Transverse colon (tissue), 4 donors: ENCODE data around the gene NOTO. TPM values are rescaled to one million over a fixed set of nuclear protein-coding genes. Genes with fewer than 3 reads are reported as not detected.

ENCODE experiments used
- DNase-seq: peaks from one replicate; pipeline ENCODE4 v3.0.0-alpha.2; 2019
- H3K27ac ChIP-seq, 4 donors: fragments of 200-600 bp; sonication (generic); 2 replicates each; pipeline ENCODE4 v1.5.1; 2016 to 2018; ENCODE audit warnings: inconsistent platforms in 4 of 4
- H3K27me3 ChIP-seq: fragments of 200-600 bp; sonication (generic); 2 replicates; pipeline ENCODE4 v1.5.1; 2017; ENCODE audit warnings: inconsistent platforms
- H3K36me3 ChIP-seq, 4 donors: fragments of 200-600 bp; sonication (generic); 2 replicates each; pipeline ENCODE4 v1.5.1; 2017 to 2019; ENCODE audit warnings: inconsistent platforms in 4 of 4
- H3K4me1 ChIP-seq, 4 donors: fragments of 200-600 bp; sonication (generic); 2 replicates each; pipeline ENCODE4 v1.5.1; 2017 to 2020; ENCODE audit warnings: inconsistent platforms in 4 of 4
- H3K4me3 ChIP-seq, 4 donors: fragments of 200-600 bp; sonication (generic); 1 replicate in 1 of 4; 2 replicates in 3 of 4; pipeline versions ENCODE4 v1.5.1 to v1.6.1; 2017 to 2019; ENCODE audit warnings: inconsistent platforms in 4 of 4
- H3K9me3 ChIP-seq, 2 donors: fragments of 200-600 bp; sonication (generic); 2 replicates each; pipeline ENCODE4 v1.5.1; 2017 to 2019; ENCODE audit warnings: inconsistent platforms in 2 of 2
- CTCF ChIP-seq, 5 experiments: fragments of 200-600 bp in 3 of 5; fragments of 450-650 bp in 2 of 5; sonication (generic) in 3 of 5; IDR thresholded peaks; 1 replicate in 2 of 5; 2 replicates in 3 of 5; pipeline ENCODE4 v1.5.1; 2016 to 2017; ENCODE audit warnings: antibody characterized with exemption in 5 of 5, inconsistent platforms in 3 of 5, mild to moderate bottlenecking in 2 of 5, moderate library complexity in 1 of 5
- EP300 ChIP-seq: sonication (generic); formaldehyde crosslinking; IDR thresholded peaks from one replicate; pipeline ENCODE4 v1.6.1; 2017; ENCODE audit warnings: antibody characterized with exemption, low read depth
- POLR2A ChIP-seq: fragments of 450-650 bp; IDR thresholded peaks from one replicate; pipeline ENCODE4 v1.6.1; 2016; ENCODE audit warnings: antibody characterized with exemption, mild to moderate bottlenecking, moderate library complexity
- POLR2AphosphoS5 ChIP-seq, 3 donors: sonication (generic); formaldehyde crosslinking; IDR thresholded peaks; one replicate each; pipeline ENCODE4 v1.6.1; 2016; ENCODE audit warnings: antibody characterized with exemption in 3 of 3
- WGBS, 2 donors: methylation state at CpG; one replicate each; pipeline ENCODE4 v1.1.5; 2018; ENCODE audit warnings: low coverage in 1 of 2; 5-methylcytosine and 5-hydroxymethylcytosine counted together
- in situ Hi-C, 4 donors: fragments of 200-750 bp; cut with MboI; loops; one replicate each; pipeline versions ENCODE4 v1.15.0 to v1.15.1; 2017; ENCODE audit warnings: low sequenced_read_pairs in 3 of 4, low pct_ligation_motif_present in 1 of 4, low pct_unique_long_range_greater_than_20kb in 1 of 4
- intact Hi-C: fragments of 100-400 bp; cut with DNase I; formaldehyde crosslinking; loops from one replicate; pipeline ENCODE4 v1.15.1; 2023; ENCODE audit warnings: low total_unique reads
- total RNA-seq, 4 donors: library from RNA; depleted of rRNA; stranded (reverse); fragments of >200 nt; gene quantifications; one replicate each; pipeline ENCODE4 v1.1.0, GENCODE V29; 2016

Gene NOTO
- total RNA-seq, 4 donors from 2014 or later: not detected

DNA sequence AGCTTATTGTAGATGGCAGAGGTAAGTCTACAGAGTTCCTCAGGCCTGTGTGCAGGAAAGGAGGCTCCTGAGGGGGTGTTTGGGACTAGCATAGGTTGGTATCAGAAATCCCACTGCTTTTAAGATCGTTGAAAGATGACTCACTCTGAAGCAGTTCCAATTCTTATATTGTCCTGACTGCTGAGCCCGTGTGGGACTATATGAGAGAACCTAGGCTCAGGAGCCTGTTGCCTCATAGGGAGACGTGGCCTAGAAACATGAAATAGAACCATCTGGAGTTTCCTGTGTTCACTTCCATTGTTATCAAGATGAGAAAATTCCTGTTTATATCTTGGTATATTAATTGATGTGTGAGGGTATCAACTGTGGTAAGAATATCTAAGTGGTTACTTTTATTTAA lies 37.4 kb downstream of the NOTO start:
- intact Hi-C loops (loop anchor here (10.0 kb wide), 1 partner anchor 145 kb away; the partner anchor contains the start of gene ALMS1), in situ Hi-C loops (loop anchor here in 1 of 4 donors (25.0 kb wide), 1 partner anchor 498 kb away; the partner anchor contains the start of gene TPRKB)
- no peak overlapping the region for H3K4me3 ChIP-seq
- no peak for DNase-seq
- no peaks in the 10 kb centered on the region for H3K9me3 ChIP-seq
- 44 to 80% methylated on average over 1 to 3 of the region's 3 CpGs for WGBS, 2 donors
- no peaks in the 10 kb centered on the region for H3K27me3 ChIP-seq
- peaks cover 0 to 37% (median 18%) of the 10 kb centered on the region in 4 donors for H3K36me3 ChIP-seq
- TF ChIP-seq POLR2AphosphoS5 (IDR thresholded peaks at IDR 0.05) (no peak), EP300 (no peak), POLR2A (no peak)
- no peak overlapping the region for H3K27ac ChIP-seq
- H3K4me1 ChIP-seq: peaks cover 11 to 32% (median 21%) of the 10 kb centered on the region in 4 donors

DNA sequence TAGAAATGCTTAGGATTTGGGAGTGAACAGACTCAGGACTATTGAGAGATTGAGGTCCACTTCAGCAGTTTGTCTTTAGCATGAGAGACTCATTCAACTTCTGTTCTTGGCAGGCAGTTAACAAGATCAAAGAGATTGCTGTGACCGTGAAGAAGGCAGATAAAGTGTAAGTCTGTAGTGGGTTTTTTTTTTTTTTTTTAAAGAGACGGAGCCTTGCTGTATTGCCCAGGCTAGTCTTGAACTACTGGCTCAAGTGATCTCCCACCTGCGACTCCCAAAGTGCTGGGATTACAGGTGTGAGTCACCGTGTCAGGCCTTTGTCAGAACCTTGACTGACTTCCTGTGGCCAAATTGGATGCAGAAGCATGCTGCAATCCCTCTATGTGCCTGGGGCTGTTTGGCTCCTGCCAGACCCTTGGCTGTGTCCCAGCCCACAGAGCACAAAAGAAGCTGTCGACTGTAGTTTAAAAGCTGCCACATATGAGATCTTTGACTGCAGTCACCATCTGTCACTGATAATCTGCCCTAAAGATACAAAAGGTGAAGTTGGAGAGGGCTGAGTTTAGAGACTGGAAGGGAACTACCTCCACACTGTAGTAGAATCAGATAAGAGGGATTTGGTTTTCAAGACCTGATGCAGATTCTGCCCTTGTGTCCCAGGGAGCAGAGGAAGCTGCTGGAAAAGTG lies 41.7 kb downstream of the NOTO start:
- H3K4me3 ChIP-seq: no peak overlapping the region
- 20 to 75% methylated on average over 1 to 5 of the region's 5 CpGs for WGBS, 2 donors
- intact Hi-C loops (loop anchor here (10.0 kb wide), 1 partner anchor 141 kb away; the partner anchor contains the start of gene ALMS1), in situ Hi-C loops (loop anchor here in 1 of 4 donors (25.0 kb wide), 1 partner anchor 493 kb away; the partner anchor contains the start of gene TPRKB)
- peaks cover 0 to 78% (median 41%) of the 10 kb centered on the region in 4 donors for H3K36me3 ChIP-seq
- TF ChIP-seq POLR2A: no peak
- TF ChIP-seq CTCF (IDR thresholded peaks at IDR 0.05): no peak
- no peak overlapping the region for H3K27ac ChIP-seq
- no peaks in the 10 kb centered on the region for H3K27me3 ChIP-seq
- no peaks in the 10 kb centered on the region for H3K9me3 ChIP-seq
- peaks cover 0 to 2% (median 0%) of the 10 kb centered on the region in 4 donors for H3K4me1 ChIP-seq
- no peak for DNase-seq

GRCh38 chr2:73244580-73244979 lies 42.2 kb downstream of the NOTO start:
- intact Hi-C loops: loop anchor here (10.0 kb wide), 1 partner anchor 140 kb away; the partner anchor contains the start of gene ALMS1
- no peaks in the 10 kb centered on the region for H3K4me1 ChIP-seq
- in situ Hi-C loops: loop anchor here in 1 of 4 donors (25.0 kb wide), 1 partner anchor 493 kb away; the partner anchor contains the start of gene TPRKB
- no peak for TF ChIP-seq EP300
- H3K36me3 ChIP-seq: peaks cover 0 to 84% (median 43%) of the 10 kb centered on the region in 4 donors
- DNase-seq: no peak
- no peak overlapping the region for H3K4me3 ChIP-seq
- 87% methylated on average over 3 of the region's 3 CpGs; no CpG with 5 or more reads in 1 of the 2 donors for WGBS, 2 donors
- H3K27ac ChIP-seq: no peak overlapping the region
- H3K27me3 ChIP-seq: no peaks in the 10 kb centered on the region
- H3K9me3 ChIP-seq: no peaks in the 10 kb centered on the region

GRCh38 chr2:73246850-73247249 lies 44.5 kb downstream of the NOTO start:
- intact Hi-C loops: loop anchor here (10.0 kb wide), 1 partner anchor 138 kb away; the partner anchor contains the start of gene ALMS1
- in situ Hi-C loops: loop anchor here in 1 of 4 donors (25.0 kb wide), 1 partner anchor 490 kb away; the partner anchor contains the start of gene TPRKB

More at GRCh38 chr2:73246850-73247249, 44.5 kb downstream of the NOTO start:
- H3K9me3 ChIP-seq: no peaks in the 10 kb centered on the region
- H3K4me1 ChIP-seq: no peaks in the 10 kb centered on the region
- H3K27ac ChIP-seq: no peak overlapping the region
- no peak overlapping the region for H3K4me3 ChIP-seq
- H3K36me3 ChIP-seq: peaks cover 0 to 87% (median 45%) of the 10 kb centered on the region in 4 donors
- H3K27me3 ChIP-seq: no peaks in the 10 kb centered on the region
- no peak for TF ChIP-seq CTCF (IDR thresholded peaks at IDR 0.05)
- TF ChIP-seq POLR2AphosphoS5 (IDR thresholded peaks at IDR 0.05): no peak
- no peak for TF ChIP-seq EP300
- TF ChIP-seq POLR2A: no peak
- DNase-seq: no peak
- 73 to 79% methylated on average over 3 of the region's 3 CpGs for WGBS, 2 donors
